K562 (cell line): Measurements from ENCODE around the gene ZNF407. TPM values are rescaled to one million over a fixed set of nuclear protein-coding genes. Genes with fewer than 3 reads are reported as not detected.

Experiments
- ATAC-seq: fragments of 200-7000 bp; cut with Tn5 transposase; 3 replicates; pipeline ENCODE4 v1.9.1; 2020; ENCODE audit warnings: moderate library complexity
- BruUV-seq: library from RNA; stranded (reverse); fragments of 400-500 nt; replicated peaks from 2 replicates; lab custom pipeline; 2021; lab: Mats Ljungman, UMichigan
- CTCF ChIA-PET: fragments of 300-600 bp; formaldehyde crosslinking; extraction: SDS; loops from one replicate; lab custom pipeline; 2021; ENCODE audit warnings: low intra/inter-chr PET ratio; lab: Yijun Ruan, JAX
- POLR2A ChIA-PET: fragments of 300-600, 350-650 bp; sonication (Branson Sonifier 250); formaldehyde crosslinking; extraction: SDS; loops from one replicate; lab custom pipeline; 2021; ENCODE audit warnings: antibody characterized with exemption, inconsistent platforms; lab: Yijun Ruan, JAX
- DNase-seq, 4 experiments: peaks; one replicate each; pipeline versions ENCODE4 v3.0.0 to v3.0.0-alpha.2; 2011 to 2018; ENCODE audit warnings: low spot score in 3 of 4, mixed read lengths in 3 of 4; ENCODE audit errors: extremely low read depth in 1 of 4
- FAIRE-seq: peaks from 2 replicates; lab custom pipeline; 2011; peaks lifted over from hg19 to GRCh38; lab: Jason Lieb, UNC
- H2AFZ ChIP-seq: 2 replicates; pipeline ENCODE4 v1.6.0; 2011; ENCODE audit warnings: low read depth, low read length, control low read depth, inconsistent platforms
- H3K27ac ChIP-seq: fragments of 200-600 bp; 3 replicates; pipeline ENCODE4 v1.8.0; 2011; ENCODE audit warnings: low read depth, mild to moderate bottlenecking, control low read depth, inconsistent platforms, low read length, moderate library complexity, mixed read lengths; ENCODE audit errors: extremely low read depth
- H3K27me3 ChIP-seq, 2 experiments: fragments of 300-600 bp in 1 of 2; 2 replicates in 1 of 2; 3 replicates in 1 of 2; pipeline versions ENCODE4 v1.6.0 to v1.8.0; 2011; ENCODE audit warnings: inconsistent platforms in 2 of 2, low read length in 2 of 2, mild to moderate bottlenecking in 1 of 2, mixed read lengths in 1 of 2, moderate library complexity in 1 of 2; ENCODE audit not compliant: control insufficient read depth in 2 of 2, insufficient read depth in 2 of 2
- H3K36me3 ChIP-seq: fragments of 300-600 bp; 3 replicates; pipeline ENCODE4 v1.8.0; 2011; ENCODE audit warnings: mild to moderate bottlenecking, low read length, inconsistent platforms; ENCODE audit not compliant: control insufficient read depth, insufficient read depth
- H3K4me1 ChIP-seq, 2 experiments: fragments of 200-600 bp in 1 of 2; replicated peaks in 1 of 2; 2 replicates in 1 of 2; 3 replicates in 1 of 2; pipeline versions ENCODE4 v1.5.1 to v1.8.0; 2011; ENCODE audit warnings: inconsistent platforms in 2 of 2, low read length in 2 of 2, mild to moderate bottlenecking in 1 of 2, mixed read lengths in 1 of 2, moderate library complexity in 1 of 2; ENCODE audit not compliant: control insufficient read depth in 2 of 2, insufficient read depth in 2 of 2
- H3K4me2 ChIP-seq: 2 replicates; pipeline ENCODE4 v1.6.1; 2011; ENCODE audit warnings: low read length, control low read depth, inconsistent platforms, mixed read lengths; ENCODE audit not compliant: insufficient read depth
- H3K4me3 ChIP-seq: fragments of 200-600 bp; sonication (generic), shearing (Covaris generic); 2 replicates; pipeline ENCODE4 v1.5.1; 2016; ENCODE audit warnings: control low read depth, inconsistent platforms
- H3K79me2 ChIP-seq: fragments of 200-600 bp; 3 replicates; pipeline ENCODE4 v1.8.0; 2011; ENCODE audit warnings: low read length, inconsistent platforms; ENCODE audit not compliant: control insufficient read depth, insufficient read depth
- H3K9ac ChIP-seq, 2 experiments: 2 replicates each; pipeline versions ENCODE4 v1.6.0 to v1.6.1; 2011; ENCODE audit warnings: low read depth in 2 of 2, low read length in 2 of 2, control low read depth in 1 of 2, inconsistent platforms in 1 of 2, mild to moderate bottlenecking in 1 of 2, mixed read lengths in 1 of 2; ENCODE audit not compliant: insufficient read depth in 1 of 2
- H3K9me1 ChIP-seq: one replicate; pipeline ENCODE4 v1.6.0; 2011; ENCODE audit warnings: inconsistent platforms, mild to moderate bottlenecking, low read length, moderate library complexity; ENCODE audit not compliant: control insufficient read depth, insufficient read depth
- H3K9me3 ChIP-seq: replicated peaks from 2 replicates; pipeline ENCODE4 v1.5.1; 2011; ENCODE audit warnings: low read depth, low read length, inconsistent platforms; ENCODE audit not compliant: control insufficient read depth, insufficient read depth
- H4K20me1 ChIP-seq: replicated peaks from 2 replicates; pipeline ENCODE4 v1.6.1; 2011; ENCODE audit warnings: low read length, inconsistent platforms, mixed read lengths; ENCODE audit not compliant: control insufficient read depth, insufficient read depth
- MEF2D ChIP-seq: conservative IDR thresholded peaks from 2 replicates; pipeline ENCODE4 v1.6.1; 2016; ENCODE audit warnings: low read depth, missing genetic modification characterization, missing compliant biosample characterization
- NFE2L1 ChIP-seq: fragments of 450-650 bp; IDR thresholded peaks from 2 replicates; pipeline ENCODE4 v1.6.1; 2016; ENCODE audit warnings: missing genetic modification characterization, low read depth, mild to moderate bottlenecking, missing compliant biosample characterization, moderate library complexity, borderline replicate concordance
- TAF9B ChIP-seq: fragments of 450-650 bp; IDR thresholded peaks from 2 replicates; pipeline ENCODE4 v1.6.1; 2018; ENCODE audit warnings: mild to moderate bottlenecking; ENCODE audit not compliant: partially characterized antibody
- ZSCAN32 ChIP-seq: fragments of 450-650 bp; formaldehyde crosslinking; IDR thresholded peaks from 2 replicates; pipeline ENCODE4 v1.4.0; 2020; ENCODE audit warnings: mild to moderate bottlenecking, moderate library complexity
- WGBS: fragments of 100-300 bp; shearing (Covaris generic); methylation state at CpG from one replicate; pipeline ENCODE4 v1.1.6; 2016; ENCODE audit warnings: low coverage, mixed read lengths; ENCODE audit not compliant: insufficient coverage; ENCODE audit errors: missing lambda C conversion rate; 5-methylcytosine and 5-hydroxymethylcytosine counted together
- in situ Hi-C: fragments of 300-500 bp; cut with MboI; formaldehyde crosslinking; loops from 4 replicates; pipeline ENCODE4 v1.15.0; 2018; ENCODE audit warnings: inconsistent platforms, mixed read lengths
- intact Hi-C: fragments of 100-400 bp; cut with micrococcal nuclease; formaldehyde crosslinking; loops from 2 replicates; pipeline ENCODE4 v1.14.2; 2022
- polyA plus RNA-seq, 8 experiments: library from polyadenylated mRNA; depleted of rRNA in 4 of 8; stranded (reverse) in 5 of 8; unstranded in 3 of 8; fragments of >200 nt; fragmentation: Nextera tagmentation in 2 of 8; fragmentation: Illumina TruSeq in 1 of 8; extraction: Ambion mirVana in 2 of 8; extraction: Trizol in 1 of 8; gene quantifications; 2 replicates each; pipeline versions ENCODE4 v1.2.1 to v1.2.3, GENCODE V29; 2011 to 2014; ENCODE audit warnings: inconsistent platforms in 1 of 8, missing spikeins in 1 of 8
- total RNA-seq, 7 experiments: library from RNA; depleted of rRNA in 6 of 7; stranded (reverse); fragments of >200 nt in 6 of 7; fragmentation: Illumina TruSeq in 2 of 7; extraction: Trizol in 2 of 7; gene quantifications; 2 replicates each; pipeline versions ENCODE4 v1.2.1 to v1.2.3, GENCODE V29; 2011 to 2021; ENCODE audit warnings: low replicate concordance in 1 of 7
- TF ChIP-seq, protein P1 (sequence below): fragments of 450-650 bp; IDR thresholded peaks from 2 replicates; pipeline ENCODE4 v1.6.1; 2016; ENCODE audit warnings: low read depth

Gene ZNF407
- total and polyA plus RNA-seq, 9 of the 15 experiments (the other 6 are each of a cell fraction or from before 2014, with no cell fraction given), result 0.21 to 5.4 (median 2.3) TPM

DNA sequence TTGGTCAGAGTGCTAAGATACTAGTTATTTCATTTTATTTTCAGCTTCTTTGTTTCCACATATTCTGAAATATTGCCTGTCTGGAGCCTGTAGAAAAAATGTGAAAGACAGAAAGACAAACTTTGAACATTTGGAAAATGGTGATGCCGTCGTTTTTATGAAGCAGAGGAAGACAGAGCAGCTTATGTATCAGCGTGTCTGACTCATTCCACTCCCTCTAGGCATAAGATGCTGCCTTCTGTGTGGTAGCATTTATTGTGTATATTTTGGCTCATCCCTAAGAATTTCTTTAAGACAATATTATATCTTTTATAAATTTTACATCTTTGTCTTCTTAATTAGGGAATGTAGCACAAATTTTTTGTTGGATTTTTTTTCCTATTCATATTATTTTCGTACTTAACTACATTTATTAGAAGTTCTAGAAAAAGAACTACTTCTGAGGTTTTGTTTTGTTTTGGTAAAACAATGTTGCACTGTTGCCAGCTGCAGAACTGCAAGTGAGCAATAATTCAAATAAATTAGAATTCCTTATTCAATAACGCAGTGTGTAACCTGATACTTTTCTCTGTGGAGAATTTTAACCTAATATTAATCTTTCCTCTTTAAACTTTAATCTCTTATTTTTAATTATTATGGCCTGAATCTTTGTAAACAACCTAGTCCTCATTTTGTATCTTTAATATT lies 300.4 kb downstream of the ZNF407 start:
- no peak for ATAC-seq
- in situ Hi-C loops, result no loop called here
- 58% methylated on average over 5 of the region's 5 CpGs for WGBS
- TF ChIP-seq MEF2D (tag) (no peak), NFE2L1 (no peak), ZSCAN32 (CRISPR knock-in tag) (no peak)
- Histone ChIP-seq H3K4me2 (no peak overlapping the region), H3K27me3 (no peaks in the 10 kb centered on the region), H2AFZ (no peak overlapping the region), H3K36me3 (no peaks in the 10 kb centered on the region), H3K4me3 (no peak overlapping the region), H3K9me1 (no peaks in the 10 kb centered on the region), H4K20me1 (no peaks in the 10 kb centered on the region), H3K27ac (no peak overlapping the region), H3K79me2 (no peaks in the 10 kb centered on the region), H3K9me3 (no peaks in the 10 kb centered on the region), H3K9ac (no peak overlapping the region), H3K4me1 (peaks cover 0 to 3% of the 10 kb centered on the region in 2 experiments; a peak in 2 of 5 replicates)
- CTCF ChIA-PET, result no interaction called here
- no peak for DNase-seq
- intact Hi-C loops, result loop anchor here (10.0 kb wide), 1 partner anchor 577 kb away; no protein-coding TSS in a partner anchor
- FAIRE-seq, result no peak
- POLR2A ChIA-PET, result no interaction called here
- BruUV-seq, result no TSS peak

DNA sequence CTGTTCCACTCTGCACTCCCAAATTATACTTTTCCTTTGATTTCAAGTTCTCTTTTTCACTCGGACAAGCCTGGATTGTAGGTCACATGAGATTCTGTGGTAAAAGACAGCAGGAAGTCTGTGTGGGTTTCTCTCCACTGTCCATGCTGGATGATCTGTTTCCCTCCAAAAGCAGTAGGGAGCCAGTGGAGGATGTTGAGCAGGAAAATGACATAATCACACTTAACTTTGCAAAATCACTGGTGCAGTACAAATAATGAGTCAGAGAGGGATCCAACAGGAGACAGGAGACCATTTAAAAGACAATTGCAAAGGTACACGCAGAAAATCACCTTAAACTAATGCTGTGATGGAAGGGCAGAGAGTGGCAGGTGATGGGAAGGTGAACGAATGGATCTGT lies 301.3 kb downstream of the ZNF407 start:
- H3K79me2 ChIP-seq, result no peaks in the 10 kb centered on the region
- intact Hi-C loops, result loop anchor here (10.0 kb wide), 1 partner anchor 576 kb away; no protein-coding TSS in a partner anchor
- H3K9me3 ChIP-seq, result no peaks in the 10 kb centered on the region
- H4K20me1 ChIP-seq, result no peaks in the 10 kb centered on the region
- no TSS peak for BruUV-seq
- DNase-seq (no peak), ATAC-seq (no peak), FAIRE-seq (no peak)
- in situ Hi-C loops, result no loop called here
- no peaks in the 10 kb centered on the region for H3K27me3 ChIP-seq
- H3K27ac ChIP-seq, result no peak overlapping the region
- ChIA-PET POLR2A (no interaction called here), CTCF (no interaction called here)
- H3K4me1 ChIP-seq, result peaks cover 0 to 3% of the 10 kb centered on the region in 2 experiments; a peak in 2 of 5 replicates
- no peak overlapping the region for H2AFZ ChIP-seq
- no peaks in the 10 kb centered on the region for H3K36me3 ChIP-seq
- WGBS, result 22% methylated on average over 3 of the region's 3 CpGs
- no peak overlapping the region for H3K4me3 ChIP-seq
- H3K4me2 ChIP-seq, result no peak overlapping the region
- H3K9ac ChIP-seq, result no peak overlapping the region
- H3K9me1 ChIP-seq, result no peaks in the 10 kb centered on the region
- no peak for TF ChIP-seq TAF9B
- TF ChIP-seq, protein P1, sequence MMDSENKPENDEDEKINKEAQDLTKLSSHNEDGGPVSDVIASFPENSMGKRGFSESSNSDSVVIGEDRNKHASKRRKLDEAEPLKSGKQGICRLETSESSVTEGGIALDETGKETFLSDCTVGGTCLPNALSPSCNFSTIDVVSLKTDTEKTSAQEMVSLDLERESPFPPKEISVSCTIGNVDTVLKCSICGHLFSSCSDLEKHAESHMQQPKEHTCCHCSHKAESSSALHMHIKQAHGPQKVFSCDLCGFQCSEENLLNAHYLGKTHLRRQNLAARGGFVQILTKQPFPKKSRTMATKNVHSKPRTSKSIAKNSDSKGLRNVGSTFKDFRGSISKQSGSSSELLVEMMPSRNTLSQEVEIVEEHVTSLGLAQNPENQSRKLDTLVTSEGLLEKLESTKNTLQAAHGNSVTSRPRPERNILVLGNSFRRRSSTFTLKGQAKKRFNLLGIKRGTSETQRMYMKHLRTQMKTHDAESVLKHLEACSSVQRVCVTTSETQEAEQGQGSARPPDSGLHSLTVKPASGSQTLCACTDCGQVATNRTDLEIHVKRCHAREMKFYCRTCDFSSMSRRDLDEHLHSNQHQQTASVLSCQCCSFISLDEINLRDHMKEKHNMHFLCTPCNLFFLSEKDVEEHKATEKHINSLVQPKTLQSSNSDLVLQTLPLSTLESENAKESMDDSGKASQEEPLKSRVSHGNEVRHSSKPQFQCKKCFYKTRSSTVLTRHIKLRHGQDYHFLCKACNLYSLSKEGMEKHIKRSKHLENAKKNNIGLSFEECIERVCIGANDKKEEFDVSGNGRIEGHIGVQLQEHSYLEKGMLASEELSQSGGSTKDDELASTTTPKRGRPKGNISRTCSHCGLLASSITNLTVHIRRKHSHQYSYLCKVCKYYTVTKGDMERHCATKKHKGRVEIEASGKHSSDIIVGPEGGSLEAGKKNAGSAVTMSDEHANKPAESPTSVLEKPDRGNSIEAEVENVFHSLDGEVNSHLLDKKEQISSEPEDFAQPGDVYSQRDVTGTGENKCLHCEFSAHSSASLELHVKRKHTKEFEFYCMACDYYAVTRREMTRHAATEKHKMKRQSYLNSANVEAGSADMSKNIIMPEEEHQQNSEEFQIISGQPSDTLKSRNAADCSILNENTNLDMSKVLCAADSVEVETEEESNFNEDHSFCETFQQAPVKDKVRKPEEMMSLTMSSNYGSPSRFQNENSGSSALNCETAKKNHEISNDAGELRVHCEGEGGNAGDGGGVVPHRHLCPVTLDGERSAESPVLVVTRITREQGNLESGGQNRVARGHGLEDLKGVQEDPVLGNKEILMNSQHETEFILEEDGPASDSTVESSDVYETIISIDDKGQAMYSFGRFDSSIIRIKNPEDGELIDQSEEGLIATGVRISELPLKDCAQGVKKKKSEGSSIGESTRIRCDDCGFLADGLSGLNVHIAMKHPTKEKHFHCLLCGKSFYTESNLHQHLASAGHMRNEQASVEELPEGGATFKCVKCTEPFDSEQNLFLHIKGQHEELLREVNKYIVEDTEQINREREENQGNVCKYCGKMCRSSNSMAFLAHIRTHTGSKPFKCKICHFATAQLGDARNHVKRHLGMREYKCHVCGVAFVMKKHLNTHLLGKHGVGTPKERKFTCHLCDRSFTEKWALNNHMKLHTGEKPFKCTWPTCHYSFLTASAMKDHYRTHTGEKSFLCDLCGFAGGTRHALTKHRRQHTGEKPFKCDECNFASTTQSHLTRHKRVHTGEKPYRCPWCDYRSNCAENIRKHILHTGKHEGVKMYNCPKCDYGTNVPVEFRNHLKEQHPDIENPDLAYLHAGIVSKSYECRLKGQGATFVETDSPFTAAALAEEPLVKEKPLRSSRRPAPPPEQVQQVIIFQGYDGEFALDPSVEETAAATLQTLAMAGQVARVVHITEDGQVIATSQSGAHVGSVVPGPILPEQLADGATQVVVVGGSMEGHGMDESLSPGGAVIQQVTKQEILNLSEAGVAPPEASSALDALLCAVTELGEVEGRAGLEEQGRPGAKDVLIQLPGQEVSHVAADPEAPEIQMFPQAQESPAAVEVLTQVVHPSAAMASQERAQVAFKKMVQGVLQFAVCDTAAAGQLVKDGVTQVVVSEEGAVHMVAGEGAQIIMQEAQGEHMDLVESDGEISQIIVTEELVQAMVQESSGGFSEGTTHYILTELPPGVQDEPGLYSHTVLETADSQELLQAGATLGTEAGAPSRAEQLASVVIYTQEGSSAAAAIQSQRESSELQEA, result no peak
